ENCODE results near the gene KIAA1755. TPM values are rescaled to one million over a fixed set of nuclear protein-coding genes. Genes with fewer than 3 reads are reported as not detected.

The KIAA1755 gene
- total RNA-seq, 4 donors from 2014 or later = 0.24 to 9.9 (median 1.6) TPM

GRCh38 chr20:38223743-38224100, 36.8 kb downstream of the KIAA1755 start:
- TF ChIP-seq CTCF (IDR thresholded peaks at IDR 0.05) = no peak
- no peak for DNase-seq (ENCODE audit: low spot score)
- no peak for ATAC-seq (ENCODE audit: low FRiP score)

DNA sequence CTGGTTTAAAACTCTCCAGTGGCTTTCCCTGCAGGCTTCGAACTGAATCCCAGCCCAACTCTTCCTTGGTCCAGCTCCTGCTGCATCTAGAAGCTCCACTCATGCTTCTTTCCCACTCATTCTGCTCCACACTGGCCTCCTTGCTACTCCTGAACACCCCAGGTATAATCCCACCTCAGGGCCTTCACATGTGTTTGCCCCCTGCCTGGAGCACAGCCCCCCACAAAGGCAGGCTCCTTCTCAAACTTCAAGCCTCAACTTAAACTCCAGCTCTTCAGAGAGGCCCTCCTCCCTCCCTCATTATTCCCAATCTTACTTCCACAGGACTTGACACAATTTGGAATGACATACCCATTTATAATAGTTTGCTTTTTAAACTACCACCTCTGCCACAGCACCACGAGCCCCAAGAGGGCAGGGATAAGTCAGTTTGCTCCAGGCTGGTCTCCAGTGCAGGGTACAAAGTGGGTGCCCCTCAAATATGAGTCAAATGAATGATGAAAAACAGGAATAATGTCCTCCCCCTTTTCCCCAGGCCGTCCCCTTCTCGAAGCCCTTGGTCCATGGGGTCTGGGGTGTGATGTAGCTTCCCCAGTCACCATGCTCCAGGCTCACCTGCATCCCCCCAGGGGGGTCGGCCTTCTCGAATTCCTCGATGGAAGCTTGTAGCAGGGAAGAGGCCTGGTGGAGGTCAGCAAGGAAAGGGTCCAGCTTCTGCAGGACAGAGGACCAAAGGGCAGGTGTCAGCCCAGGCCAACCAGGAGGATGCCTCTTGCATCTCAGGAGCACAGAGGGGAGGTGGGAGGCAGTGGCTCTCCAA, 37.4 kb downstream of the KIAA1755 start:
- DNase-seq (ENCODE audit: low spot score) (no peak), ATAC-seq (ENCODE audit: low FRiP score) (no peak)
- TF ChIP-seq CTCF (IDR thresholded peaks at IDR 0.05) = no peak

GRCh38 chr20:38222231-38222922, 38.2 kb downstream of the KIAA1755 start:
- peak in 2 of 3 donors; percentile 35 to 53 for TF ChIP-seq CTCF (IDR thresholded peaks at IDR 0.05)
- DNase-seq (ENCODE audit: low spot score) (peak; percentile 79), ATAC-seq (ENCODE audit: low FRiP score) (no peak)

- DNase-seq (ENCODE audit: low spot score) (peak; percentile 82), ATAC-seq (ENCODE audit: low FRiP score) (no peak)
- peak in 2 of 3 donors; percentile 44 to 89 for TF ChIP-seq CTCF (IDR thresholded peaks at IDR 0.05)
Observed at GRCh38 chr20:38221119-38221589, 39.4 kb downstream of the KIAA1755 start.

DNA sequence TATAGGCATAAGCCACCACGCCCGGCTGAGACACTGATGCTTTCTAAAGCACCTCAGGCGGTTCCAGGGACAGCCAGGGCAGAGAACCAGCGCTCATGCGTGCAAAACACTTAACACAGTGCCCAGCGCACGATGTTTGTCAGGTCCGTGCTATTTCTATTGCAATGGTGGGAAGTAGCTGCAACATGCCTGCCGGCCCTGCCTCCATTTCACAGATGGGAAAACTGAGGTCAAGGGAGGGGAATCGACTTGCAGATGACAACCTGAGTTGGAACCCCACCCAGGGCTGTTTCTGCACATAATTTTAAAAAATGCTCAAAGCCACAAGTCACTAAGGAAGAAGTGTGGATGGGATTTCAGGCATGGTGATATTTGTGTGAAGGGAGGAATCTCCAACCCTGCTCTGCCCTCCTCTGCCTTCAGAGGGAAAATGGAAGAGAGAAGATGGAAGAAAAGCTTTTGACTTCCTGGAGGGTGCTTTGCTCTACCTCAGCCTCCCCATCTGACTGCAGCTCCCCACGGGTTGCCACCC, 39.9 kb downstream of the KIAA1755 start:
- TF ChIP-seq CTCF (IDR thresholded peaks at IDR 0.05) = no peak
- DNase-seq (ENCODE audit: low spot score) (no peak), ATAC-seq (ENCODE audit: low FRiP score) (no peak)

DNA sequence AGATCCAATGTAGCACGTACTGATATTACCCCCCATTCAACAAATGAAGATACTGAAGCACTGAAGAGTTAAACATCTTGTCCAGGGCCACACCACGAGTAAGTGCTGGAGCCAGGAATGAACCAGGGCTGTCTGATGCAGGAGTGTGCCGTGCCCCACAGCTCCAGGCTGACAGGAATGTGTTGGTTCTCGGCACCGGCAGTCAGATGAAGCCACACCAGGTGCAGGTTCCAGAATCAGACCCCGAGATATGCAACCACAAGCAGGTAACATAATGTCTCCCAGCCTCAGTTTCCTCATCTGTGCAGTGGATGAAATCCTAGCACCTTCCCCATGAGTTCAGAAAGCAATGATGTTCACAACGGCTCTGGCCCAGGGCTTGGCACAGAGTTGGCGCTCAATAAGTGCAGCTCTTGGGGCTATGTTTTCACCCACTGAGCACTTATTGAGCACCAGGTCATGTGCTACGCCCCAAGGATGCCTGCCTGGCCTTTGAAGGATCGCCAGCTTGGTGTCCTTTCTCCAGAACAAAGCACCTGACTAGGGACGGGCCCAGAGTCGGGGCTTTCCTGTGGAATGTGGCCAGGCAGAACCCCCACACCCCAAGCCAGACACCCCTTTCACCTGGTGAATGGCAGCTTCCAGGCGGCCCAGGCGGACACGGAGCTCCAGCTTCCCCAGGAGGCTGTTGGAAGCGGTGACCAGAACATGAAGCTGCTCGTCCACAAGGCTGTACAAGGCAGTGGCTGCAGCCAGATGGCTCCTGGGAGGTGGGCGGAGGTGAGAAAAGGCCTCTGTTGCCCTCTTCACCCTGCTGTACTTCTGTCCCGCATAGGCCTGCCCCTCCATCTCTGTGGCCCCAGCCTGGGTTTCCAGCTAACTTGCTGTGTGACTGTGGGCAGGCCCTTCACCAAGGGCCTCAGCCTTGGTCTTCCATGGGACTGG, 41.3 kb downstream of the KIAA1755 start:
- ATAC-seq (ENCODE audit: low FRiP score) (no peak), DNase-seq (ENCODE audit: low spot score) (no peak)
- no peak for TF ChIP-seq CTCF (IDR thresholded peaks at IDR 0.05)

All from omental fat pad (tissue), 4 donors.